Embryonic facial prominence (tissue), 1 donor: Measurements from ENCODE around the gene MEIS2.

Source experiments
- DNase-seq: peaks from one replicate; pipeline ENCODE4 v3.0.0-alpha.2; 2016; ENCODE audit errors: extremely low spot score

Gene MEIS2

GRCh38 chr15:37077623-37078351 lies 22.6 kb downstream of the MEIS2 start:
- no peak for DNase-seq

DNA sequence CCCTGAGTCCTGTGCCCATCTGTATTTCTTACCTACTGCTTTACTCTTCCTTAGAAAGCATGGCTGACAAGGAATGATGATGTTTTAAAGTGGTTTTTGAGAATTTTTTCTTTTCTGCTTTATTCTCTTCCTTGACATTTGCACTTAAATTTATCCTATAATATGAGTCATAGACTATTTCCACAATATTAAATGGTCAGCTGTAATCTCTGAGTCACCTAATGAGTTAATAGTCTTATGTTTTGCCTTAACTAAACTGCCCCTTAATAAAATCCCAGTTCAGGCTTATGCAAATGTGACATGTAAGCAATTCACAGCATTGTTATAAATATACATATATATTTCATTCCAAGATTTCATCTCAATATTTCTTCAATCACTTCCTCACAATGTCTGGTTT lies 23.8 kb downstream of the MEIS2 start:
- DNase-seq, result no peak

DNA sequence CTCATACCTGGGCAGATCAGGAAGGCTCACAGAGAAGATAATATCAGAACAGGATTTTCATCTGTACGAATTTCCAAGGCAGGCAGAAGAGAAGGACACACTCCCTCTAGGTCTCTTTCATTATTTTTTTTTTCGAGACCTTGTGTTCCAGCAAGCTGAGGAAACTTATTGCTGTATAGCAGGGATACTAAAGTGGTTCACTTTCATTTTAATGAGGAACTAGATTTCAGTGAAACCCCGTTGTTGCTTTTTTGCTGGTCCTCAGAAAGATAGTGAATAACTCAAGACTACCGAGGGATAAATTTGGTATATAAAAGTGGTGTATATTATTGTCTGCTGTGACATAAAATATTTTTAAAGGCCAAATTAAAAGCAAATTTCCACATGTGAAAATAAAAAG lies 24.6 kb downstream of the MEIS2 start:
- DNase-seq, result no peak

DNA sequence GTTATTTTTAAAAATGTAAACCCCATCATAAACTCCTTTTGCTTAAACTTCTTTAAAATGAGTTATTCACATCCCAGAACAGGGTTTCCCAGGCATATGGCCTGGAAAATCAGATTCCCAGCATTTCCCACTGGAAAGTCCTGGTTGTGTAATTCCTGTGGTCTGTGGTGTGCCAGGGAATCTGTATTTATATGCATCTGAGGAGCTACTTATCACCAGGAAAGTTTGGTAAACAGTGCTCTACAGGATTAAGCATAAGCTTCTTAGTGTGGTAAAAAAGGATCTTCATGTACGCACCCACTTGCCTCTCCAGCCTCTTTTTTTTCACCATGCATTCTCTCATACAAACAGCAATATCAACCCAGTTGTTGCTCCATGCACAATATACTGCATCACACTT lies 28.2 kb downstream of the MEIS2 start:
- no peak for DNase-seq

DNA sequence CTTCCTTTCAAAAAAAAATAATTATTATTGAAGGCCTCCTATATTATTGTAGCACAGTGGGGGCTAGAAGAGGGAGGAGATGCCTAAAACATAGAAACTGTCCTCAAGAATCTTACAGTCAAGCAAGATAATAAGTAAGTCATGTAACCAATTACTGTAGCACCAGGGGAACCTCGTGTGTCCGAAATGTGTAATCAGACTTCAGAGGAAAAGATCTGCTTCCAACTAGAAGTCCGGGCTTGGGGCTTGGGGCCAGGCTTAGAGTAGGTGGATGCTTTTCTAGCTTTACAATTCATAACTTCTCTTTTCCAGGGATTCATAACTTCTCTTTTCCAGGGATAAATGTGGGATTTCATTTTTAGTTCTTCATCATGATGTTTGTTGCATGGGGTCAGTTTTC lies 29.2 kb downstream of the MEIS2 start:
- DNase-seq, result no peak

- no peak for DNase-seq
These were observed 29.7 kb downstream of the MEIS2 start for GRCh38 chr15:37070686-37071085.

- DNase-seq, result no peak
These were observed 38.4 kb downstream of the MEIS2 start for GRCh38 chr15:37061996-37062395.

GRCh38 chr15:37059086-37059485 lies 41.3 kb downstream of the MEIS2 start:
- no peak for DNase-seq

DNA sequence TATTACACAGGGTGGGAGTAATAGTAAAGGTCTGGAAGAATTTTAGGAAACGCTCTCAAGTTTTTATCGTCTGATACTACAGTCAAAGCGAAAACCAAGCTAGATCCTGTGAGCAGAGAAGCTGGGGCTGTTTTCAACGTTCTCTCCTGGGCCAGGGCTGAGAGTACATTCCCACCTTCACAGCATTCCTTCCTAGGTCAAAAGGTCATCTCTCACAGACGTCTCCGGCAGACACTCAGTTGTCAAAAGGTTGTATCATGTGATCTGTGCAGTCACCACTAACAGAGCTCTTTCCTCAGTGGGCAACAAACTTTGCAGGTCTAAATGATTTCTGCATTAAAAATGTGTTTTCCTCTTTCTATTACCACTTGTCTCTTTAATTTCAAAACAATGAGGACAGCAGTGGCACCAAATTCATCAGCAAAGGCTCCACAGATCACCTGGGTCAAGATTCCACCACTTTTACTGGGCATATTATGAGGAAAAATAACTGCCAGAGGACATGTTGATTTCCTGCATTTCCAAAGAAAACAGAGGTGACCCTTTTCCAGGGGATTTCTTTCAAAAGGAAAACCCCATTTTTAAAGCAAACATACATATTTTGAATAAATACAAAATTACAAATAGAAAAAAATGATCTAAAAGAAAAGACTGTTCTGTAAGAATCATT lies 41.9 kb downstream of the MEIS2 start:
- no peak for DNase-seq

DNA sequence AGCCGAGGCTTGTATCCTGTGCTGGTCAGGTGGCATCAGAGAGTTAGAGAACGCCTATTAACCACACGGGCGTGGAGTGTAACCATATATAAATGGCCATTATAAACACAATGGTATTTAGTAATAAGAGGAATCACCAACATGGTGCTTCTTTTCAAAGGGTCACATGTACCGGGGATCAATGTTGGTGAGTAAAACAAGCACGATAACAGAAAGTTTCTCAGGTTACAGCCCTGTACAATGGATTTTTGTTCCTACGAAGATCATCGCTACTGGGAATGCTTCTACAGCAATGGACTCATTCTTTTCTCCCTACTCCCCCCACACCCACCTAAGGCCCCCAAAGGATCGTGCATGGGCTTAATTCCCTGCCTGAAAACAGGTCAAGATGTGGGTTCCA lies 42.5 kb downstream of the MEIS2 start:
- no peak for DNase-seq

GRCh38 chr15:37057256-37057655 lies 43.1 kb downstream of the MEIS2 start:
- DNase-seq, result no peak

DNA sequence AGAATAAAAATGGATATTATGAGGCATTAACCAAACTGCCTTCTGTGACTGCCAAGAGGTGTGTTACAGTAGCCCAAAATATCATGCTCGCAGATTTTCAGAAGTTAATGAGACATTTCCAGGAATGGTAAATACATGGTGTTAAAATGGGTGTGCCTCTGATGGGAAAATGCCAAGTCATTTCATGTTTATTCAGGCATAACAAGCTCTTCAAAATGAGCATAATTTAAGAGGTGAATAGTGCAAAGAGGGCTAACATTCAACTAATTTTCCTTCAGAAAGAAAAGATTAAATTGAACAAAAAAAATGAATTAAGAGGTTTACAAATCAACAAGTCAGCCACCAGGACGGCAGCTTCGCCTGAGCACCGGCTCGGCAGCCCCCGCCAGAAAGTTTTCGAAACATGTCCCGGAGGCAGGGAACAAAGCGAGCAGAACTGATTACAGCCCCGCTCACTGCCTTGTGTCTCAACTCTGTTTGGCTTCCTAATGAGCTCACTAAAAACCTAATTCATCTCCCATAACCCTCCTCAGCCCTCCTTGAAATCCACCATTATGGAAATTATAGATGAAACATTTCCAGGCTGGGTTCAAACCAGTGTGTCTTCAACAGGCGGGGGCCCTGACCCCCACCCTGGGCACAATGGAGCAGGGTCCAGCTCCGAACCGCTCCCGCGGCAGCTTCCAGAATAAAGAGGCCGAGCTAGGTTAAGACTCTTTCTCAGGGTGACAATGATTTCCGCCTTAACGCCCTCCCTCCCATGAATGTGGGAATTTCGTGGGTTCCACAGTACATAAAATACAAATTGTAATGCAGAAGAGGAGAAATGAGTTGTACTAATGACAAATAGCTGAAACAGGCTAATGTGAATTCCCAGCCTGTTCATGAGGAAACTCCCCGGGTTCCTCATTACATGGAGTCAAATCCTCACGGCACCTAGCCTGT lies 43.9 kb downstream of the MEIS2 start:
- DNase-seq, result no peak

DNA sequence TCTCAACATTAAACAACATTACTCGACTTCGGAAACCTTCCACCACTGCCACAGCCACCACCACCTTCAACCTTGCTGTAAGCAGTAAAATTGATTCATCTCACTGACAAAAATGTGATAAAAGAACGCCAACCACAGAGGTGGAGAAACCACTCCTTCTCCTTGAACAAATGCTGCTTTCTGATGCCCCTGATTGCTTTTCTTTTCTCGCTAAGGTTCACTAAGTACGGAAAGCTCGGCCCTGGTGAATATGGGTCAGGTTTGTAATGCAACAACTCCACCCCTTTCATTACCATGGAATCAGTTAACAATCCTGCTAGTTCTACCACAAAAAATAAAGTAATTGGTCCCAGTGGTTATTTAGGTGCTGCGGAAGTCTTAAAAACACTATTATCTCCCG lies 44.9 kb downstream of the MEIS2 start:
- DNase-seq, result no peak

DNA sequence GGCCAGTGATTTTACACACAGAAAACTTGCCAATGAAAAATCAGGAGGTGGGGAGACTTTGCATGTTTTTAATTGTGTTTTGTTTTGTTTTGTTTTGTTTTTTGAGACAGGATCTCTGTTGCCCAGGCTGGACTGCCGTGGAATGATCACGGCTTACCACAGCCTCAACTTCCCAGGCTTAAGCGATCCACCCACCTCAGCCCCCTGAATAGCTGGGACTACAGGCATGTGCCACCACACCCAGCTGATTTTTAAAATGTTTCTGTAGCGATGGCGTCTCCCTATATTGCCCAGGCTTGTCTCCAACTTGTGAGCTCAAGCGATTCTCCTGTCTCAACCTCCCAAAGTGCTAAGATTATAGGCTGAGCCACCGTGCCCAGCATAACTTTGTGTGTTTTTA lies 46.0 kb downstream of the MEIS2 start:
- no peak for DNase-seq

DNA sequence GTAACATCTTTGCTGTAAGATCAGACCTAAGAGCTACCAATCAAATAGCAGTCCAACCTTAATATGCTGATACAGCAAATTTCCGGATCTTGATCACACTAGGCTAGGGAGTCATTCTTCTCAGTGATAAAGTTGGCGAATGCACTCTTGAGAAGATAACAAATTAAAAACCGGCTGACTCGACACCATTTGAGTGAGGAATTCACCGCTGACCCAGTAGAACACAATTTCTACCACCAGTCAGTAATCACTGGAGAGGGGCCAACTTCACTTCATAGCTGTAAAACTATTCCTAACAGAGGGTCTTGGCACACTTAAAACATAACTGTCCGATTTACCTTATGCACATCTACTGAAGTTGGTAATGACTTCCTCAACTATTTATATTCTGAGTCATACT lies 47.2 kb downstream of the MEIS2 start:
- no peak for DNase-seq

- DNase-seq, result no peak
These were observed 50.0 kb downstream of the MEIS2 start for GRCh38 chr15:37050345-37050744.

GRCh38 chr15:37046876-37047614 lies 53.3 kb downstream of the MEIS2 start:
- DNase-seq, result no peak

DNA sequence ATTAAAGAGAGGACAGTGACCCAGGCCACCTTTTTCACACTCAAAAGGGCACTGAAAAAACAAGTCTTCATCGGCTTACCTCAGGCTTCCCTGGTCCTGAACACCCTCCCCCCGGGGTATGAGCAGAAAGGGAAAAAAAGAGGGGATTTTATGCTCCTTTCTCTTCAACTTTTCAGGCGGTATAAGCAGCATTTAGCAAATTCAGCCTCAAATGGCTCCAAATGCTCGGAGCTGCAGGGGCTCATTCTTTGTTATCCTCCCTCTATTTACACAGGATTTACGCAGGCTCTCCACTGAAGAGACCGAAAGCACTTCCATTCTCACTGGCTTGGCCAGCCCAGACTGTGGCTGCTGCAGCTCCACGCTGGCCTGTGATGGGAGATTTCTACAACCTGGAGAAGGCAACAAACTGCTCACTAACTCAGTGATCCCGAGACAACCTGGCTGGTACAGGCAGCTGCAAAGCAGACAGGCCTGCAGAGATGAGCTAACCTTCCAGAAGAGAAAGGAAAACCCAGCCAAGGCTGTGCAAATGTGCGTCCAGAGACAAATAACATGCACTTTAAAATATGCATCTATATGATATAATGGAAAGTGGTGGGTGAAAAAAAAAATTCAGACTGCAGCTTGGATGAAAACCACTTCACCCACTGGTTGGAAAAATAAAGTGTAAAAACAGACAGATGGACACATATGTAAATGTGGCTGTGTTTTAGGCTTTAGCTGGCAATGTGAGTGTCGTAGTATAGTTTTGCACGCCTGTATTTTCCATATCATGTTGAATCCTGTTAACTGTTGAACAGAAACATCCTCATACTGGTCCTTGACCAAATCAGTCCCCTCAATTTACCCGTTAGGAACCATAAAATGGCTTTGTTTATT lies 54.2 kb downstream of the MEIS2 start:
- no peak for DNase-seq

DNA sequence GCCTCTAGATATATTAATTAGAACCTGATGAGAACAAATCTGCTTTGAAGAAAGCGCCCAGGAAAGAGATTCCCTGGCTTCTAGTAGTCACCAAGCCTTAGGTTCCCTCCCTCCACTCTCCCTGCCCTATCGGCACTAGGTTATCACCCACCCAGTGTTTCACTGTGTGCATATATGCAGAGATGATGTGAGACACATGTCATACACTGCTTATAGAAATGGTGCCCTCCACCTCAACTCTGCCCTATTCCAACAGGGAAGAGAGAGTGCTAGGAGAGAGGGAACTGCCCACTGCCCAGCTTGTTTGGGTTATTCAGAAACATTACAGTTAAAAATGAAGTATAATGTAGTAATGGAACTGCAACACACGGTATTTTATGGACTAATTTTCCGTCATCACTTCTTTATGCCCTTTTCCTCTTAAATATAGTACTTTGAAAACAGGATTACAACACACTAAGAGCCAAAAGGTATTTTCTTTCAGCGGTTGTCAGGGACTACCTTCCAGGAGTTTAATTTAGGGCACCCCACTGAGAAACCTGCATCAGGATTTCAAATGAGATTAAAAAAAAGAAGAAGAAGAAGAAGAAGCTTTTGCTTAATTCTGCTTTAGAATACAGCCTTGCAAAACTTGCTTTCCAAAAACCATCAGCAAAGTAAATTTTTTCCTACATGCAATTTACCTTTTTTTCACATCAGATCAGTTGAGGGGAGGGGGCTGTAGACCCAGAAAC lies 55.3 kb downstream of the MEIS2 start:
- DNase-seq, result no peak

DNA sequence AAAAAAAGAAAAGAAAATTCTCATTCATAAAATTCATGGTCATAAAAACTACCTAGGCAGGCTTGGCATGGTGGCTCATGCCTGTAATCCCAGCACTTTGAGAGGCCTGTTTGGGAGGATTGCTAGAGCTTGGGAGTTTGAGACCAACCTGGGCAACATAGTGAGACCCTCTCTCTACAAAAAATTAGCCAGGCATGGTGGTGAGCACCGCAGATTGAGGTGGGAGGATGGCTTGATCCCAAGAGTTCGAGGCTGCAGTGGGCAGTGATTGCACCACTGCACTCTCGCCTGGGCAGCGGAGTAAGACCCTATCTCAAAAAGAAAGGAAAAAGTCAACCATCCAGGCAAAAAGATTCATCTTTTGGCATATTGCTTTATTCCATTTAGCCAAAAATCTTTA lies 58.5 kb downstream of the MEIS2 start:
- no peak for DNase-seq
